DLD1 (cell line): ENCODE data around the gene RAD23B.
"Not testable (repeated sequence)": the region's sequence is repeated elsewhere in the genome, so short reads cannot be mapped to it uniquely, and the experiment has no call there.

Experiments used
- in situ Hi-C: cut with HindIII; loops from 2 replicates; pipeline ENCODE4 v1.10.0; 2017; ENCODE audit warnings: low sequenced_read_pairs

Gene RAD23B

DNA sequence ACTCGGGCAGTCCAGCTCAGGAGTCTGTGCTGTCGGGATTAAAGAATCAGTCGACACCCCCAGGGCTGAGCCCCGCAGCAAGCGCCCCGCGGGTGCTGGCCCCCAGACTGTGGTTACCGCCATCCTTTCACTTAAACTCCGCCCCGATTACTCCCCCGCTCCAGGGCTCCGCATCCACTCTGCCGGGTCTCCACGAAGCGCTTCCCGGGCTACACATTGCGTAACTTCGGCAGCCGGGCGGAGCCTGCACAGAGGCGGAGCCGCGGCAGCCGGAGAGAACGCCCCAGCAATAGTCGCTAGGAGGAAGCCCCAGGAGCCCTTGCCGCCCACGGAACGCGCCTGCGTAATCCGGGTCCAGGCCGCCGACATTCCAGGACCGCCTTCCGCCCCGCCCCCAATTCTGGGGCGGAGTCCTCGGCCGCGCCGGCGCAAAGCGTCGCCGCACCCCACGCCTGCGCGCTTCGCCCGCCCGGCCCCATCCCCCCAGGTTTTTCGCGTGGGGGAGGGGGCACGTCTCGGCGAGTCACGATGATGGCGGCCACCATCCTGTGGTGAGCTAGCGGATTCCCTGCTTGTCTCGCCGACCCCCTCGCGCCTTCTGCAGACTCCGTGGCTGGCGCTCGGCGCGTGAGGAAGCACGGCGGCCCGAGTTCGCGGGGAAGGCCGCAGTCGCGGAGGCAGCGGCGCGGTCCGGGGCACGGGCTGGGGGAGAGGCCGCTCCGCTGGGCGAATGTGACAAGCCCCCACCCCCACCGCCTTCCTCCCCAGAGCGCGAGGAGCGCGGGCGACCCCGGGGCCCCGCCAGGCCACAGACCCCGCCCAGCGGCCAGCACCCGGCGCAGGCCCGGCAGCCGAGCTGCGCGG, at the start of gene RAD23B:
TSS of gene RAD23B (plus strand) at position 521 of the 864 bp plus-strand sequence. CDS start 351 bp downstream, outside the sequence.
- in situ Hi-C loops = no loop called here

DNA sequence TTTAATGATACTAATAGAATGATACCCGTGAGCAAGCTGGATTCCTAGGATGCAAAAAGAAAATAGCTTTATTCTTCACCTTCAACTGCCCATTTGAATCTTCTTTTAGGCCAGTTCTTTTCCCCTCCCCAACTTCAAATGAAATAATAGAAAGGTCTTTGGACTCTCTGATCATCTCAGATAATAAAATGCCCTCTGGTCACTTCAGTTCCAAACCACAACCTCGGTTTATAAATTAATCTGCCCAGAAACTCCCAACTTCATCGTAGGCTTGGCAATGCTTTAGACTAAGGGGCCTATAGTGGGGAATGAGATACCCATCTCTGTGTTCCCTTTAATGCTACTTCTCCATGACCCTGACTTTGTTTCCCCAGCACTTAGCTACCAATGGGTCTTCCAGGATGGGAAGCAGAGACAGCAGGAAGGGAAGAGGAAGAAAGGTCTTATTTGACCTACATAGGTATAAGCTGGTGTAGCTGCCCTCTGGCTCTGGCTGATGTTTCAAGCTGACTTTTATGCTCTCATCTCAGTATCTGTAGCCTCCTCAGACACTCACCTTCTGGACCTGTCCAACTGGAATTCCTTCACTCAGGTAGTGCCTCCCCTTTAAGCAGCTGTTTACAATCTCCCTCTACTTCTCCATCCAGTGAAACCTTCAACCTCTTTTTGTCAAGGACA, 47.2 kb upstream of the RAD23B start:
- in situ Hi-C loops = no loop called here

DNA sequence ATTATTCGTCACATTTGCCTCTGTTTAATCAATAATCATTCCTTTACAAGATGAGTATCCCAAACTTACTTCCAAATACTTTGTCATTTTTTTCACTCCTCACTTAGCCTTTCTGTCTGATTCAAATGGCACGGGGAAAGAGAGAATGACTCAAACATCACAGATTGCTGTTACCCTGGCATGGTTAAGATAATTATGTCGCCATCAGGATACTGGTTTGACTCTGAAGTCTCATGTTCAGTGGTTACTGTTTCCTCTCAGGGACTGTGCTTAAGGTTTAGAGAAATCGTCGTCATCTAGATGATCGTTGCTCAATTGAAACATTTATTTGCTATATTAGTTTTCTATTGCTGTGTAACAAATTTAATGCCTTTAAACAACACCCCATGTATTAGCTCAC, 45.2 kb upstream of the RAD23B start:
- in situ Hi-C loops = no loop called here

DNA sequence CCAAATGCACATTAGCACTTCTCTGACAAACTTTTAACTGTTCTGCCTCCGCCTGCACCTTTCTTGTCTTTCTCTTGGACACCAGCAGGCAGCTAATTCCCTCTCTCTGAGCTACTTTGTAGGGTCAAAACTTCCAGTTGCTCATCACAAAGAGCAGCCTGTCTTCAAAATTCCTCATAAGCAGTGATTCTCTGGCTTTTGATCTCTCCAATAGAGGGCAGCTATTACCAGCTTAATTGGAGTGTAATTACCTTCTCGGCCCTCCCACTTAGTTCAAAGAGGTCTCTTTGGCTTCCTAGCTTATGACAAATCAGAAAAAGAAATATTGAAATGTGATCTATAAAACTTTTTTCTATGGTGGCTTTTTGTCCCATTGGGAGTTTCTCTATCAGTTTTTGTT, 43.6 kb upstream of the RAD23B start:
- in situ Hi-C loops = no loop called here

DNA sequence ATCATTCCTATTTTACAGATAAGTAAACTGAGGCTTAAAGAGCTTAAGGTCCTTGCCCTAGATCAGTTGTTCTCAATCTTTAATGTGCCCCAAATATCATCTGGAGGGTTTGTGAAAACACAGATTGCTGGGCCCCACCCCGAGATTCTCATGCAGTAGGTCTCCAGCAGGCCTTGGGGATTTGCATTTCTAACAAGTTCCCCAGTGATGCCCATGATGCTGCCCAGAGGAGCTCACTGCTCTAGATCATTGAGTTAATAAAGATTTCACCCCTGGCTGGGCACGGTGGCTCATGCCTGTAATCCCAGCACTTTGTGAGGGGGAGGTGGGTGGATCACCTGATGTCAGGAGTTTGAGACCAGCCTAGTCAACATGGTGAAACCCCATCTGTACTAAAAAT, 42.8 kb upstream of the RAD23B start:
- in situ Hi-C loops = no loop called here

DNA sequence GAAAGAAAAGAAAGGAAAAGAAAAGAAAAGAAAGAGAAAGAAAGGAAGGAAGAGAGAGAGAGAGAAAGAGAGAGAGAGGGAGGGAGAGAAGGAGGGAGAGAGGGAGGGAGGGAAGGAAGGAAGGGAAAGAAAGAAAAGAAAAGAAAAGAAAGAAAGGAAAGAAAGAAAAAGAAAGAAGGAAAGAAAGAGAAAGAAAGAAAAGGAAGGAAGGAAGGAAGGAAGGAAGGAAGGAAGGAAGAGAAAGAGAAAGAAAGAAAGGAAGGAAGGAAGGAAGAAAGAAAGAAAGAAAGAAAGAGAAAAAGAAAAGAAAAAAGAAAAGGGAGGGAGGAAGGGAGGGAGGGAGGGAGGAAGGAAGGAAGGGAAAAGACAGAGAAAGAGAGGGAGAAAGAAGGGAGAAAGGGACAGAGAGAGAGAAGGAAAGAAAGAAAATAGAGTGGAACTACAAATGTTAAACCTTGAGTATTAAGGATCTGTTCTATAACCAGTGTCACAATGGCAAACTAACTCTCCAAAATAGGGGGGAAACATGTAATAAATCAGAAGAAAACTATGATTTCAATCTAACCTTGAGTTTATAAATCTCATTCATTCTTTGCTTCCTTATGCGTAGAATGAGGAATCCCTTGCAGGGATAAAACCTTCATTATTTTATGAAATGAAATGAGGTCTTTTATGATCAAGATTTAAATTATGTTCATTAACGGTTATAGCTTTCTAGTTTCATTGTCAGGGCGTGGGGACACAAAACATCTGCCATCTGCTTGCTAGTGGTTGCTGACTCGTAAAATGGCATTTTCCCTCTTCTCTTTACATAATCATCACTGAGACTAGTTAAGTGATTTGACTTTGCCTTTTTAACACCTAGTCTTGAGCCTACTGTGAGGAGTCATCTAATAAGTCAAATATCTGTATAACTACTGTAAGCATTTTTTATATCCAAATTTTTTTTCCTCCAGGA, 40.7 kb upstream of the RAD23B start:
- in situ Hi-C loops = no loop called here

DNA sequence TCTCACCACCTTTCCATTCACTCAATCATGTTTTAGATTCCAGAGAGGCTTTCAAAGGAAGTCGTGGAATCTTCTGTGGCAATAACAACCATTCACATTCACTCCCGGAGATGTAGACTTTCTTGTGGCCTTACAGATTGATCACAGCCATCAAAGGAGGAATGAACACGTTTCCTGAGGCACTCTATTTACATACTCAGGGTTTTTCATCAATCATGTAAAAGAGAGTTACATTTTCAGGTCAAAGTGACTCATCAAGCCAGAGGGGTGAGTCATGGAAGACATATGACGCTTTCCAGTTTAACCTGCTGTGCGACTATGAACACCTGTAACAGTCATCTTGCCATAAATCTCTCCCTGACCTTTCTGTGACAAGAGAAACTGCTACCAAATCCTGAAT, 39.3 kb upstream of the RAD23B start:
- in situ Hi-C loops = no loop called here

DNA sequence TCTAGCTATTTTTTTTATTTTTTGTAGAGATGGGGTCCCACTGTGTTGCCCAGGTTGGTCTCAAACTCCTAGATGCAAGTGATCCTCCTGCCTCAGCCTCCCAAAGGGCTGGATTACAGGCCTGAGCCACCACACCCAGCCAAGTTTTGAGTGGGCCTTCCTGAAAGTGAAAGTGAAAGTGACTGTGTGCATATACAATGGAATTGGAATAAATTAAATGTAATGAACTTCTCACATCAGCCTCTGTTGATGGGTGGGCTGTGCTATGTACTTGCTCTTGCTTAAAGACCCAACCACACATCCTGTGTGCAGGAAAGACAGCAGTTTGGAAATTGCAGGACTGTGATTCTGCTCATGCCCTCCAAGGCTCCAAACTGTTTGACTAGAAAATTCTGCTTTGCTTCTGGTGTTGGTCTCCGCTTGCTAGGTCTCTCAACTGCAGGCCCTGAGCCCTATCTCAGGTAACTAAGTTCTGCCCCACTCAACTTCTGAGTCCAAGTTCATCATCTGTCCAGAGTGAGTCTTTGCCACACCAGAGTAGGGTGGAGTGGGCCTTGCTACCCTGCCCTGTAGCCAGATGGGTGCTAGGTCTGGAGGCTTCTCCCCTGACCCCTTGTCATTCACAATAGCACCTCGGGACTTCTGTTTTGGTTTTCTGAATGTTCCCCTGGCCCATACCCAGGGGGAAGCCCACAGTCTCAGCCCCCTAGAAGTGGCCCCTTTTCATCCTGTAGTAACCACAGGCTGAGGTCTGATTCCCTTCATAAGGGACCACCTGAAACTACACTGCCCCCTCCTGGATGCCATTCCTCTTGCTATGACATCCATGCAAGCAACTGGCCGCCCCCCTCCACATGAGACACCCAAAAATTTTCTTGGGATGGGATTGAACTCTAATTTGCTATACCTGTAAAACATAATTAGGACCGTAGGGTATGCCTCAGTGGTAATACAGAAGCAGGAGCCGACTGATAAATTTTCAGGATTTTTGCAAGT, 36.5 kb upstream of the RAD23B start:
- in situ Hi-C loops = no loop called here

DNA sequence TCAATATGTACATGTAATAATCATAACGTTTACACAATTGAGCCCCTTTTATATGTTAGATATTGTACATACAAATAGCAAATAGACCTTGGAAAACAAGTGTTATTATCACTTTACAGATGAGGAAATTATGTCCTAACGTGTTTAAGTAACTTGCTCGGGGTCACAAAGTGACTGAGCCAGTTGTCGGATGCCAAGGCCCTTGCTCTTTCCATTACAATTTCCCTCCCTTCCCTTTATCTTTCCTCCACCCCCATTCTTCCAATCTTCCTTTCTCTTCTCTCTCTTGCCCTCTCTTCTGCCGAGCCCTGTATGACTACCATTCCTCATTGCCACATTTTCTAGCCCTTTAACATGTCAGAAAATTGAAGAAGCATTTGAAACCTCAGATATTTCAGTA, 34.4 kb upstream of the RAD23B start:
- in situ Hi-C loops = no loop called here

DNA sequence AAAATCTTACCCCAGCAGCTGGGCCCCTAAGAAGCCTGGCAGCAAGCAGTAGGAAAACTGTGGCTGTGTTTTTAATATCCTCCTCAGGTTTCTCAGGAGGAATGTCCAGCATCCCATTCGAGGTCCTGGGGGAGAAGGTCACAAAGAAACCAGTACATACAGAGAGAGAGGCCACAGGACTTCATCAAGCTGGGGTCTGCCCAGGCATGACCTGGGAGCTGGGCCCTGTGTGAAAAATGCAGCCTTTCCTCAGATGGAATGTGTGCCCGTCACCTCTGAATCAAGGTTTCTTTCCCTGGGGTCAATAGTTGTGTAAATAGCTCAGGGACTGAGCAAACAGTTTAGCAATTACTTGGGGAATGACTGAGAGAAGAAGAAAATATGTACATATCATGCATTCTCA, 33.9 kb upstream of the RAD23B start:
- in situ Hi-C loops = no loop called here

DNA sequence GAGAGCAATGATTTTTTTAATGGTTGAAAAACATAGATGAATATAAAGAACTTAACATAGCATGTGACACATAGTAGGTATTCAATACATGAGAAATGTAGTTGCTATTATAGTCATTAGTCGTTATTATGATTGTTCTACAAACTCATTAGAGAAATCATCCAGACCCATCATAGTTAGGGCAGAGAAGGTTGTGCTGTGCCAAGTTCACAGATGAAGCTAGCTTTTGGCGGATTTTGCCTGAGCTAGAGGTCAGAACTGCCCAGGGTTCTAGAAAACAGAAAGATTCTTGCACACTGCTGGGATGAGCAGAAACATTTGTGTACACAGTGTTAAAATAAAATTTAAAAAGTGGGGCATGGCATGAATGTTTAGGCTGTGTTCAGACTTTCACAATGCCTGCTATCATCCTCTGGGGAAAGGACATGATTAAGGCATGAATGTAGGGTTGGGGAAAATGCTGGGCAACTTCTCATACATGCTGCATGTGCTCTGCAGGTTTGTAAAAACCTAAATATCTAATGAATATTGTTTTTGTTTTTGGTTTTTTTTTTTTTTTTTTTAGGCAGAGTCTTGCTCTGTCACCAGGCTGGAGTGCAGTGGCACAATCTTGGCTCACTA, 33.3 kb upstream of the RAD23B start:
- in situ Hi-C loops = no loop called here

DNA sequence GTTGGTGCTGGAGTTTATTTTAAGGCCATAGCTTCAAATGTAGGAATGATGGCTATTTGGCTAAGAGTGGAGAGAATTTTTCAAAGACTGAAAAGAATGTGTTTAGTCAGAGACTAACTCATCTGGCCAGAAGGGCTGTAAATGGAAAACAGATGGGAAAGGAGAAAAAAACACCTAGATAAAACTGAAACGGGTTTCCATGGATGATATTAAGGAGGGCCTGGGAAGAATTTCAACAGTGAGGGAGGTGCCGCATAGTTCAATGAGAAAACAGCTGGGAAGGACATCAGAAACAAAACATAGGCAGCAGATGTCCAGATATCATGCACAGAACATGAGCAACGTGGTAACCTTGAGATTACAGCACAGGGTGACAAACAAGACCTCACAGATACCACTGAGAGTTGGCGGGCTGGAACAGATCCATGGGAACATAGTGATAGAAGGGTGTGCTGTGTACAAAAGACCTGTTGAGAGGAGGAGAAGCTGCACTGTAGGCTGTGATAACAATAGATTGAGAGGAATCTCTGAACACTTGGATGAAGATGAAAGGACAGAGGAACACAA, 31.2 kb upstream of the RAD23B start:
- in situ Hi-C loops = no loop called here

DNA sequence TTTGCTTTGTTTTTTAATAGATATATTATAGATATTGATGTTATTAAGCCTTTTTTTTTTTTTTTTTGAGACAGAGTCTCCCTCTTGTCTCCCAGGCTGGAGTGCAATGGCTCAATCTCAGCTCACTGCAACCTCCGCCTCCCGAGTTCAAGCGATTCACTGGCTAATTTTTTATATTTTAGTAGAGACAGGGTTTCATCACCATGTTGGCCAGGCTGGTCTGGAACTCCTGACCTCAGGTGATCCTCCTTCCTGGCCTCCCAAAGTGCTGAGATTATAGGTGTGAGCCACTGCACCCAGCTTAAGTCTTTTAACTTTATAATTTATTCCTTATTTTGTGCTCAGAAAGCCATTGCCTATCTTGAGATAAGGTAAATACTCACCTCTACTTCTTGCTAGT, 24.2 kb upstream of the RAD23B start:
- in situ Hi-C loops = no loop called here

DNA sequence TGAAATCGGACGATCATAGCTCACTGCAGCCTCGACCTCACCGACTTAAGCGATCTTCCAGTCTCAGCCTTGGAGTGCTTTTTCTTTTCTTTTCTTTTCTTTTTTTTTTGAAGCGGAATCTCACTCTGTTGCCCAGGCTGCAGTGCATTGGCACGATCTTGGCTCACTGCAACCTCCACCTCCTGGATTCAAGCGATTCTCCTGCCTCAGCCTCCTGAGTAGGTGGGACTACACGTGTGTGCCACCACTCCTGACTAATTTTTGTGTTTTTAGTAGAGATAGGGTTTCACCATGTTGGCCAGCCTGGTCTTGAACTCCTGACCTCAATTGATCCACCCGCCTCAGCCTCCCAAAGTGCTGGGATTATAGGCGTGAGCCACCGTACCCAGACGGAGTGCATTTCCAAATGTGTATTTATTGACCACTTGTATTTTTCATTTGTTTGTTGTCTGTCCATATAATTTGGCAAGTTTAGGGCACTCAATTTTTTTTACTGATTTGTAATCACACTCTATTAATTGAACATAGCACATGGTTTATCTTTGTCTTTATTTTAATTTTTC, 23.2 kb upstream of the RAD23B start:
- in situ Hi-C loops = not testable (repeated sequence)

DNA sequence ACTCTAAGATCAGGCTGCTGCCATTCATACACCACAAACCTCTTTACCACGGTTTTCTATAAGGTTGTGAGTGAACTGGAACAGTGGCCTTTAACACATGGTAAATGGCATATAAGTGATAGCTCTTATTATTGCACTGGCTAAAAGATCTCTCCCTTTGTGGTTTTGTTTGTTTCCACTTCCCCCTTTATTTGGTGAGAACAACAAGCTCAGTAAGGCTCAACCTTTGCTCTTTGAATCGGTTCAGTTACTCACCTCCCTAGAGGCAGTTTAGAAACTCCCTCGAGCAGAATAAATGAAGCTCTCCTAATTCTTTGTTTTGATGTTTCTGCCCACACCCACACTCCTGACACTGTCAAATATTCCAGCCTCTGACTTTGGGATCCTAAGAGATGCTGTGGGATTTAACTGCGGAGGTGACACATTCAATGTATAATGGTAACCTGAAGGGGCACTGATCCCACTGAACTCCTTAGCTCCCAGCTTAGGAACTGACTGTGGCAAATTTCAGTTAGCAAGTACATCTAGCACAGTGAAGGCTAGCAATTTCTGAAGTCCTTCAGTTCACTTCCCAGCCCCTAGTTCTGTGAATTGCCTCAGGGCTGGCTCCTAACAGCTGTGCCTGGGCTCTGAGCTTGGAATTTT, 22.5 kb upstream of the RAD23B start:
- in situ Hi-C loops = no loop called here

DNA sequence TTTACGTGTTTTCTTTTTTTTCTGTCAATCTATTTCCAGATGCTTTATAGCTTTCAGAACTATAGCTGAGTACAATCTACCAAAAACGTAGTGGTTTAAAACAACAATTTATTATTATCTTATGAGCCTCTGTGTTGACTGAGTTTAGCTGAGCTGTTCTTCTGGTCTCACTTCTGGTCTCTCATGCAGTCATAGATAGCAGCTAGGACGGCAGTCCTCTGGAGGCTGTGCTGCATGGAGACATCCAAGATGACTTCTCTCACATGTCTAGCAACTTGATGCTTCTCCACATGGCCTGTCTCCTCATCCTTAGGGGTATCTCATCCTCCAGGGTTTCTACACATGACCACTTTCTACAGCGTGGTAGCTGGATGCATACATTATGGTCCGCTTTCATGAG, 22.0 kb upstream of the RAD23B start:
- in situ Hi-C loops = no loop called here

DNA sequence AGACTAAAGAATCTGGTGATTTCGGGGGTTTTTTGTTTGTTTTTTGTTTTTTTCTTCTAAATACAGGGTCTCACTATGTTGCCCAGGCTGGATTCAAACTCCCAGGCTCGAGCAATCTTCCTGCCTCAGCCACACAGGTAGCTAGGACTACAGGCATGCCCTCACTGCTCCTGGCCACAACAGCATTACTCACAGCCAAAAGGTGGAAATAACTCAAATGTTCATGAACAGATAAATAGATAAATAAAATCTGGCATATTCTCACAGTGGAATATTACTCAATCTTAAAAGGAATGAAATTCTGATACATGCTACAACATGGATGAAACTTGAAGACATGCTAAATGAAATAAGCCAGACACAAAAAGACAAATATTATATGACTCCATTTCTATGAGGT, 19.8 kb upstream of the RAD23B start:
- in situ Hi-C loops = no loop called here

DNA sequence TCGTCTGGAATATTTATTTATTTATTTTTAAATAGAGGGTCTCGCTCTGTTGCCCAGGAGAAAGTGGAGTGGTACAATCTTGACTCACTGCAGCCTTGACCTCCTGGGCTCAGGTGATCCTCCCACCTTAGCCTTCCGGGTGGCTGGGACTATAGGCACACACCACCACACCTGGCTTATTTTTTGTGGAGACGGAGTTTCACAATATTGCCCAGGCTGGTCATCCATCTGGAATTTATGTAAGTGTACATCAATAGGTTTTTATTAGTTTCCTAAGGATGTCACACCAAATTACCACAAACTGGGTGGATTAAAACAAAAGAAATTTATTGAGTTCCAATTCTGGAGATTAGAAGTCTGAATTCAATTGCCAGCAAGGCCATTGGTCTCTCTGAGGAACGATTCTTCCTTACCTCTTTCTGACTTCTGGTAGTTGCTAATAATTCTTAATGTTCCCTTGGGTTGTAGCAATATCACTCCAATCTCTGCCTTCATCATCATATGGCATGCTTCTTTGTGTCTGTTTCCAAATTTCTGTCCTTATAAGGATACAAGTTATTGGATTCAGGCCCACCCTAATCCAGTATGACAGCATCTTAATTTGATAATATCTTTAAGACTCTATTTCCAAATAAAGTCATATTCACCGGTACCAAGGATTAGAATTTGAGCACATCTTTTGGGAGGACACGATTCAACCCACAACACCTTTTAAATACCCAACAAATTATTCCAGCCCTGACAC, 16.3 kb upstream of the RAD23B start:
- in situ Hi-C loops = no loop called here
